ENCODE measurements around the gene PEX26.

PEX26 gene

DNA sequence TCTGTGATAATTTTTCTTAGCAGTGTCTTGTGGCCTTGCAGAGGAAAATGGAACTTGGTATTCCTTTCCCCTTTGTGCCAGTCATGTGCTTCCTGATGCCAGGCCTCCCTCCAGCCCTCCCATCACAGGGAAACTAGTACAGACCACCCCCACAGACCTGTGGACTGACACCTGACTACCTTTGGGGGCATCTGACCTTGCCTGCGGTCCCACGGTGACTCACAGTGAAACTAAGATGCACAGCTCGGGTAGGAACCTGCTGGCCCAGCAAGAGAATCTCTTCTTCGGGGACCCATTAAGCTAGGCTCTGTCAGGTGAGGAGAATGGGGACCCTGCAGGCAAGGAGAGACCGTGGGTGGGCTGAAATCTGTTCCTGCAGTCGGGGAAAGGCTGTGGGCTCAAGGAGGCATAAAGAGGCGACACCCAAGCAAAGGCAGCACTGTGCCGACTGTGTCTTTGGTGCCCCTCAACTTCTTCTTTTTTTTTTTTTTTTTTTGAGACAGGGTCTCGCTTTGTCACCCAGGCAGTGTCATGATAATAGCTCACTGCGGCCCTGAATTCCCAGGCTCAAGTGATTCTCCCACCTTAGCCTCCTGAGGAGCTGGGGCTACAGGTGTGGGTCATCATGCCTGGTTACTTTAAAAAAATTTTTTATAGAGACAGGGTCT is 20.8 kb upstream of the PEX26 start:
- H3K27me3 ChIP-seq (ENCODE audit: insufficient read depth, poor library complexity, severe bottlenecking) = no peaks in the 10 kb centered on the region
- H3K27ac ChIP-seq (ENCODE audit: poor library complexity, severe bottlenecking) = peak overlapping the region; percentile 13
- TF ChIP-seq, protein P1, sequence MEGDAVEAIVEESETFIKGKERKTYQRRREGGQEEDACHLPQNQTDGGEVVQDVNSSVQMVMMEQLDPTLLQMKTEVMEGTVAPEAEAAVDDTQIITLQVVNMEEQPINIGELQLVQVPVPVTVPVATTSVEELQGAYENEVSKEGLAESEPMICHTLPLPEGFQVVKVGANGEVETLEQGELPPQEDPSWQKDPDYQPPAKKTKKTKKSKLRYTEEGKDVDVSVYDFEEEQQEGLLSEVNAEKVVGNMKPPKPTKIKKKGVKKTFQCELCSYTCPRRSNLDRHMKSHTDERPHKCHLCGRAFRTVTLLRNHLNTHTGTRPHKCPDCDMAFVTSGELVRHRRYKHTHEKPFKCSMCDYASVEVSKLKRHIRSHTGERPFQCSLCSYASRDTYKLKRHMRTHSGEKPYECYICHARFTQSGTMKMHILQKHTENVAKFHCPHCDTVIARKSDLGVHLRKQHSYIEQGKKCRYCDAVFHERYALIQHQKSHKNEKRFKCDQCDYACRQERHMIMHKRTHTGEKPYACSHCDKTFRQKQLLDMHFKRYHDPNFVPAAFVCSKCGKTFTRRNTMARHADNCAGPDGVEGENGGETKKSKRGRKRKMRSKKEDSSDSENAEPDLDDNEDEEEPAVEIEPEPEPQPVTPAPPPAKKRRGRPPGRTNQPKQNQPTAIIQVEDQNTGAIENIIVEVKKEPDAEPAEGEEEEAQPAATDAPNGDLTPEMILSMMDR (IDR thresholded peaks at IDR 0.05; ENCODE audit: poor library complexity, severe bottlenecking) = no peak
- no peak overlapping the region for H3K4me3 ChIP-seq (ENCODE audit: severe bottlenecking)
- DNase-seq (ENCODE audit: low spot score) (no peak), ATAC-seq (ENCODE audit: low read depth) (no peak)
- H3K9me3 ChIP-seq (ENCODE audit: severe bottlenecking) = no peaks in the 10 kb centered on the region
- no peaks in the 10 kb centered on the region for H3K36me3 ChIP-seq (ENCODE audit: low read depth)
- H3K4me1 ChIP-seq (ENCODE audit: insufficient read depth, poor library complexity, severe bottlenecking) = peaks cover 31% of the 10 kb centered on the region

DNA sequence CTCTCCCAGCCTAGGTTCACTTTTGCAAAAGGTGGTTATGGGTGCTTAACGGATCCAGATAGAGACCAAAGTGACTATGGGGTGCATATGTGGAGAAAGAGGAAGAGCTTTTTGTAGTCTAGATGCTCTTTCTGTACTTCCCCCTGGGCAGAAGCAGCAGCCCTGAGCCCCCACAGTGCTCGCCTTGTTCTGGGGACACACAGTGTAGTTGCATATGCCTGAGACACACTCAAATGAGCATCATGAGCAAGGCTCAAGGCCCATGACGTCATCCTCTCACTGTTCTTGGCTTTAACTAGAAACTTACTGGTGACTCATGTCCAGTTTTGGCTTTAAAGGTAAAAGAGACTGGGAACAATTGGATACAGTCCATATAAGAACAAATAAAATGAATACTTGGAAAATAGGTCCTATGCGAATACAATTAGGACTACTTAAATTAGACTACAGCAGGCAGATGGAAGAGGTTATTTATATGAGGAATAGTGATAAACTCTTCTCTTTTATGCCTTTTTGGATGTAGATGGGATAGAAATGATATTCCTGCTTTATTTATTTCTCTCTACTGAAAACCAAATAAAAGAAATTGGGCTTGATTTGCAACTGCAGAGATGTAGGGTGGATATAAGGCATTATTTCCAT is 20.1 kb upstream of the PEX26 start:
- DNase-seq (ENCODE audit: low spot score) = peak; percentile 83
- peak; percentile 80 for ATAC-seq (ENCODE audit: low read depth)
- Histone ChIP-seq H3K9me3 (ENCODE audit: severe bottlenecking) (no peaks in the 10 kb centered on the region), H3K27me3 (ENCODE audit: insufficient read depth, poor library complexity, severe bottlenecking) (no peaks in the 10 kb centered on the region), H3K4me3 (ENCODE audit: severe bottlenecking) (no peak overlapping the region), H3K36me3 (ENCODE audit: low read depth) (no peaks in the 10 kb centered on the region), H3K4me1 (ENCODE audit: insufficient read depth, poor library complexity, severe bottlenecking) (peaks cover 38% of the 10 kb centered on the region), H3K27ac (ENCODE audit: poor library complexity, severe bottlenecking) (peak overlapping the region; percentile 4)
- TF ChIP-seq, protein P1 (IDR thresholded peaks at IDR 0.05; ENCODE audit: poor library complexity, severe bottlenecking) = no peak

DNA sequence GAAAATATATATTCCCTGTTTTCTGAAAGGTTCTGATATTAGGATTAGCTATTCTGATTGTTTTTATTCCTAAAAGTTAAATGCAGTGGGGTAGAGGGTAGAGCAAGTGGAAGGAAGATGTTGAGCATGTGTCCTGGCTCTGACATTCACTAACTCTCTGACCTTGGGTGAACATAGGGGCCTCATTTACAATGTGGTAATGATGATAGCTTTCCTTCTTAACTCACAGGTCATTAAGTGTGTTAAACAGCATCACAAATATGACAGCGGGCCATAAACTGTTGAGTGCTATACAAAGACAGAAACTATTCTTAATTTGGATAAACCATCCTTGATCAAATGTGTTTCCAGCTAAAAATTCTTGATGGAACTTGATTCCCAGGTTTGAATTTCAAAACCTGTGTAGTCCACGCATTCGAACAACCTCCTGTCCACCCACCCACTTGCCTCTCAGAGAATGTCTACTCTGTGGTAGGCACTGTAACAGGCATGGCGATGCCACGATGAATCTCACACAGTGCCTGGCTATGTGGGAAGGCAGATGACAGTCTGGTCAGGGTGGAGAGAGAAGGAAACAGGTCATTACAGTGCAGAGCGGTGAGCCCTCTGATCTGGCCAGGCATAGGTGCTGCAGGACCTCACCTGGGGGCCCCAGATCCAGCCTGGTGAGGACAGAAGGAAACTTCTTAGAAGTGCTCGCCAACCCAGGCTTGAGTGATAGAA is 19.3 kb upstream of the PEX26 start:
- TF ChIP-seq, protein P1 (IDR thresholded peaks at IDR 0.05; ENCODE audit: poor library complexity, severe bottlenecking) = no peak
- Histone ChIP-seq H3K9me3 (ENCODE audit: severe bottlenecking) (no peaks in the 10 kb centered on the region), H3K36me3 (ENCODE audit: low read depth) (no peaks in the 10 kb centered on the region), H3K27me3 (ENCODE audit: insufficient read depth, poor library complexity, severe bottlenecking) (no peaks in the 10 kb centered on the region), H3K4me1 (ENCODE audit: insufficient read depth, poor library complexity, severe bottlenecking) (peaks cover 47% of the 10 kb centered on the region), H3K27ac (ENCODE audit: poor library complexity, severe bottlenecking) (peak overlapping the region; percentile 4), H3K4me3 (ENCODE audit: severe bottlenecking) (no peak overlapping the region)
- DNase-seq (ENCODE audit: low spot score) (no peak), ATAC-seq (ENCODE audit: low read depth) (no peak)

DNA sequence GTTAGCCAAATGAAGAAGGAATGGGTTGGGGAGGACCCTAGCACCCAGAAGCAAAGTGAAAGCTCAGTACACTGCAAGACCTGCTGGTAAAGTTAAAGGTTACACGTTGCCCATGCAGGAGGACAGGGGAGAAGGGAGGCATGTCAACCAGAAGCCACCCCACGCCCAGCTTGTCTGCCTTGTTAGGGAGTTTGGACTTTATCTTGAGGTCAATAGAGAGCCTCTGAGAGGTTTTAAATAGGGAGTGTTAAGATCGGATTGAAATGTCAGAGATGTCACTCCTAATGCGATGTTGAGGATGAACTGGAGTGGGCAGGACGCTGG is 18.7 kb upstream of the PEX26 start:
- ATAC-seq (ENCODE audit: low read depth) (no peak), DNase-seq (ENCODE audit: low spot score) (no peak)
- Histone ChIP-seq H3K27ac (ENCODE audit: poor library complexity, severe bottlenecking) (no peak overlapping the region), H3K4me1 (ENCODE audit: insufficient read depth, poor library complexity, severe bottlenecking) (peaks cover 48% of the 10 kb centered on the region), H3K9me3 (ENCODE audit: severe bottlenecking) (no peaks in the 10 kb centered on the region), H3K27me3 (ENCODE audit: insufficient read depth, poor library complexity, severe bottlenecking) (no peaks in the 10 kb centered on the region), H3K4me3 (ENCODE audit: severe bottlenecking) (no peak overlapping the region), H3K36me3 (ENCODE audit: low read depth) (no peaks in the 10 kb centered on the region)
- TF ChIP-seq, protein P1 (IDR thresholded peaks at IDR 0.05; ENCODE audit: poor library complexity, severe bottlenecking) = no peak
